ENCODE data around the gene KLHL26. TPM values are rescaled to one million over a fixed set of nuclear protein-coding genes. Genes with fewer than 3 reads are reported as not detected.

The KLHL26 gene
- total RNA-seq, 1 experiment from 2014 or later, result 17.1 TPM

DNA sequence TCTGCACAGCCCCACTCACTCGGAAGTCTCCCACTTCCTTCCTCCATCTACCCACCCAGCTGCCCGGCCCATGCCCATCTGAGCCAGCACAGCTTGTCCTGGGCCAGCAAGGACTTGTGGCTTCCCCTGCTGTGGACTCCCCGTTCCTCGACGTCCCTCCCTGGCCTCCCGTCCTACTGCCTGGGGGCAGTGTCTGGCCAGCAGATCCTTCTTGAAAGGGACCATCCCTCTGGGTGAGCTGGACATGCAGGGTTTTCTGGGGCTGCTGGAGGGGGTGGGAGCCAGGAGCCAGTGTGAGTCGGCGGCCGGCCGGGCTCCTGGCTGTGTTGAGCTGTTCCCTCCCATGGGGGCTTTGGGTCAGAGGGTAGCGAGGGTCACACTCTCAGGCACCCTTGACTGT, 73.4 kb downstream of the KLHL26 start:
- H4K20me1 ChIP-seq (ENCODE audit: insufficient read depth), result no peaks in the 10 kb centered on the region
- POLR2A ChIA-PET, result interaction anchor here (0.8 to 0.9 kb wide), 2 partner anchors 14 to 32 kb away, joined by 3 to 5 read pairs; no protein-coding TSS in a partner anchor
- H3K4me3 ChIP-seq (replicated peaks in 1 of 2; ENCODE audit: low read depth in 1 of 2, low read length in 2 of 2), result no peak overlapping the region
- DNase-seq (ENCODE audit: low read depth, low spot score), result no peak
- H3K4me2 ChIP-seq (ENCODE audit: low read length), result no peak overlapping the region
- no peaks in the 10 kb centered on the region for H3K36me3 ChIP-seq (ENCODE audit: control insufficient read depth in 1 of 2, insufficient read depth in 2 of 2, low read length in 2 of 2)
- no TSS peak for BruUV-seq (replicated peaks)
- H3K9me2 ChIP-seq (ENCODE audit: insufficient read depth), result no peaks in the 10 kb centered on the region; the same call in 1 of the 2 replicates
- no peak overlapping the region for H2AFZ ChIP-seq (ENCODE audit: low read depth, low read length, poor library complexity, severe bottlenecking)
- CTCF ChIA-PET, result no interaction called here
- H3K4me1 ChIP-seq (ENCODE audit: control insufficient read depth in 1 of 2, insufficient read depth in 2 of 2, low read length in 2 of 2), result no peaks in the 10 kb centered on the region
- intact Hi-C loops (cut with micrococcal nuclease), result no loop called here
- no peak overlapping the region for H3K9ac ChIP-seq (ENCODE audit: low read length)
- H3K79me2 ChIP-seq (ENCODE audit: insufficient read depth, low read length), result peaks cover 13% of the 10 kb centered on the region; the same call in 1 of the 2 replicates
- H3K27me3 ChIP-seq (ENCODE audit: insufficient read depth, low read length), result no peaks in the 10 kb centered on the region
- RAD21 ChIA-PET (ENCODE audit: low non-redundant PET in 1 of 2, low total read pairs in 2 of 2, uncharacterized antibody in 2 of 2, unreplicated experiment in 2 of 2), result no interaction called here
- no peak overlapping the region for H3K27ac ChIP-seq (ENCODE audit: low read depth, low read length)
- TF ChIP-seq POLR2AphosphoS5 (IDR thresholded peaks at IDR 0.05; ENCODE audit: low read depth, low read length) (no peak), EZH2 (IDR thresholded peaks at IDR 0.05) (no peak), CEBPB (IDR thresholded peaks at IDR 0.05; ENCODE audit: low read depth) (no peak), ZNF274 (IDR thresholded peaks at IDR 0.05; ENCODE audit: low read depth, low read length) (no peak), EGR1 (IDR thresholded peaks at IDR 0.05; ENCODE audit: low read depth) (no peak), SIN3A (IDR thresholded peaks at IDR 0.05; ENCODE audit: low read depth) (no peak), FOSL1 (IDR thresholded peaks at IDR 0.05; ENCODE audit: low read depth) (no peak), ZFX (IDR thresholded peaks at IDR 0.05) (no peak), RAD21 (IDR thresholded peaks at IDR 0.05; ENCODE audit: low read depth) (no peak), ELF1 (IDR thresholded peaks at IDR 0.05; ENCODE audit: borderline replicate concordance, low read depth) (no peak), TCF7L2 (IDR thresholded peaks at IDR 0.05; ENCODE audit: borderline replicate concordance, extremely low read depth, insufficient read depth, insufficient read length) (no peak)
- TF ChIP-seq, protein P1, sequence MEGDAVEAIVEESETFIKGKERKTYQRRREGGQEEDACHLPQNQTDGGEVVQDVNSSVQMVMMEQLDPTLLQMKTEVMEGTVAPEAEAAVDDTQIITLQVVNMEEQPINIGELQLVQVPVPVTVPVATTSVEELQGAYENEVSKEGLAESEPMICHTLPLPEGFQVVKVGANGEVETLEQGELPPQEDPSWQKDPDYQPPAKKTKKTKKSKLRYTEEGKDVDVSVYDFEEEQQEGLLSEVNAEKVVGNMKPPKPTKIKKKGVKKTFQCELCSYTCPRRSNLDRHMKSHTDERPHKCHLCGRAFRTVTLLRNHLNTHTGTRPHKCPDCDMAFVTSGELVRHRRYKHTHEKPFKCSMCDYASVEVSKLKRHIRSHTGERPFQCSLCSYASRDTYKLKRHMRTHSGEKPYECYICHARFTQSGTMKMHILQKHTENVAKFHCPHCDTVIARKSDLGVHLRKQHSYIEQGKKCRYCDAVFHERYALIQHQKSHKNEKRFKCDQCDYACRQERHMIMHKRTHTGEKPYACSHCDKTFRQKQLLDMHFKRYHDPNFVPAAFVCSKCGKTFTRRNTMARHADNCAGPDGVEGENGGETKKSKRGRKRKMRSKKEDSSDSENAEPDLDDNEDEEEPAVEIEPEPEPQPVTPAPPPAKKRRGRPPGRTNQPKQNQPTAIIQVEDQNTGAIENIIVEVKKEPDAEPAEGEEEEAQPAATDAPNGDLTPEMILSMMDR (IDR thresholded peaks at IDR 0.05 in 2 of 3, conservative IDR thresholded peaks at IDR 0.05 in 1 of 3; ENCODE audit: borderline replicate concordance in 1 of 3, insufficient read depth in 1 of 3, low read depth in 2 of 3, low read length in 2 of 3), result no peak
- H3K9me3 ChIP-seq (ENCODE audit: control insufficient read depth in 1 of 2, insufficient read depth in 1 of 2, low read depth in 1 of 2, low read length in 2 of 2), result no peaks in the 10 kb centered on the region
- no peak for ATAC-seq

All from HCT116 (cell line).